Measurements from ENCODE around the gene TSSK6. TPM values are rescaled to one million over a fixed set of nuclear protein-coding genes. Genes with fewer than 3 reads are reported as not detected.

TSSK6 gene
- polyA plus RNA-seq, 1 donor (not counting 4 experiments of a cell fraction or from before 2014, with no cell fraction given) = 0.47 TPM

DNA sequence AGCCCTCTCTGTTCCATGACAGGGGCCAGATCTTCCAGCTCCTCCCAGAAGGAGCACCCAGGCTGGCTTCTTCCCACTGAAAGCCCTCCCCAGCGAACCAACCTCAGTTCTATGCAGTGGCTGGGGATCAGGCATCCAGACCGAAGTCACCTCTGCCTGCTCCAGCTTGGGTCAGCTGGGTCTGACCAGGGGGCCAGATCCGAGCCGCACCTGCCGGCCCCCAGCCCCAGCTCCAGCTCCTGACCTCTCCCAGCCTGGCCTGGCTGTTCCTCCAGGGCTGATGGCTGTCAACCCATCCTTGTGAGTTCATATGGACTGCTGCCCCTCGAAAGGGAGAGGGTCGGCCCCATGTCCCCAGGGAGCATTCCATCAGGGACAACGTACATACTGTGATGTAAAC lies 8.0 kb downstream of the TSSK6 start:
- TF ChIP-seq, protein P1, sequence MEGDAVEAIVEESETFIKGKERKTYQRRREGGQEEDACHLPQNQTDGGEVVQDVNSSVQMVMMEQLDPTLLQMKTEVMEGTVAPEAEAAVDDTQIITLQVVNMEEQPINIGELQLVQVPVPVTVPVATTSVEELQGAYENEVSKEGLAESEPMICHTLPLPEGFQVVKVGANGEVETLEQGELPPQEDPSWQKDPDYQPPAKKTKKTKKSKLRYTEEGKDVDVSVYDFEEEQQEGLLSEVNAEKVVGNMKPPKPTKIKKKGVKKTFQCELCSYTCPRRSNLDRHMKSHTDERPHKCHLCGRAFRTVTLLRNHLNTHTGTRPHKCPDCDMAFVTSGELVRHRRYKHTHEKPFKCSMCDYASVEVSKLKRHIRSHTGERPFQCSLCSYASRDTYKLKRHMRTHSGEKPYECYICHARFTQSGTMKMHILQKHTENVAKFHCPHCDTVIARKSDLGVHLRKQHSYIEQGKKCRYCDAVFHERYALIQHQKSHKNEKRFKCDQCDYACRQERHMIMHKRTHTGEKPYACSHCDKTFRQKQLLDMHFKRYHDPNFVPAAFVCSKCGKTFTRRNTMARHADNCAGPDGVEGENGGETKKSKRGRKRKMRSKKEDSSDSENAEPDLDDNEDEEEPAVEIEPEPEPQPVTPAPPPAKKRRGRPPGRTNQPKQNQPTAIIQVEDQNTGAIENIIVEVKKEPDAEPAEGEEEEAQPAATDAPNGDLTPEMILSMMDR (optimal IDR thresholded peaks at IDR 0.05 in 1 of 3, IDR thresholded peaks at IDR 0.05 in 1 of 3, conservative IDR thresholded peaks at IDR 0.05 in 1 of 3; ENCODE audit: extremely low read depth in 1 of 3, insufficient read depth in 2 of 3, low read length in 3 of 3) = no peak
- no peak for TF ChIP-seq EZH2 (IDR thresholded peaks at IDR 0.05; ENCODE audit: low read length)
- Histone ChIP-seq H3K9me3 (ENCODE audit: control insufficient read depth, low read depth, low read length) (no peaks in the 10 kb centered on the region), H3K4me2 (ENCODE audit: control insufficient read depth, extremely low read depth, insufficient read depth, low read depth, low read length) (no peak overlapping the region), H3K36me3 (ENCODE audit: control insufficient read depth in 2 of 2, extremely low read depth in 1 of 2, insufficient read depth in 2 of 2, low read length in 2 of 2) (peaks cover 16 to 23% of the 10 kb centered on the region in 2 experiments), H3K79me2 (ENCODE audit: control insufficient read depth, insufficient read depth, low read length) (no peaks in the 10 kb centered on the region), H3K27me3 (ENCODE audit: control insufficient read depth, extremely low read depth, insufficient read depth, low read length) (no peaks in the 10 kb centered on the region), H3K4me1 (ENCODE audit: control insufficient read depth, extremely low read depth, insufficient read depth, low read length) (no peaks in the 10 kb centered on the region), H2AFZ (ENCODE audit: control insufficient read depth, low read length) (no peak overlapping the region), H3K27ac (ENCODE audit: control insufficient read depth, insufficient read depth, low read length) (no peak overlapping the region), H3K9ac (ENCODE audit: control insufficient read depth, extremely low read depth, insufficient read depth, low read length) (no peak overlapping the region), H3K9me1 (ENCODE audit: control insufficient read depth, extremely low read depth, insufficient read depth, low read length) (no peaks in the 10 kb centered on the region), H3K4me3 (ENCODE audit: control insufficient read depth in 2 of 3, extremely low read depth in 1 of 3, insufficient read depth in 2 of 3, low read depth in 1 of 3, low read length in 3 of 3) (no peak overlapping the region), H4K20me1 (ENCODE audit: control insufficient read depth, extremely low read depth, insufficient read depth, low read length) (no peaks in the 10 kb centered on the region)
- FAIRE-seq (no peak), DNase-seq (ENCODE audit: low read depth, low spot score) (no peak)
- dilution Hi-C loops (cut with MboI; ENCODE audit: extremely low pct_ligation_motif_present, low sequenced_read_pairs) = no loop called here

DNA sequence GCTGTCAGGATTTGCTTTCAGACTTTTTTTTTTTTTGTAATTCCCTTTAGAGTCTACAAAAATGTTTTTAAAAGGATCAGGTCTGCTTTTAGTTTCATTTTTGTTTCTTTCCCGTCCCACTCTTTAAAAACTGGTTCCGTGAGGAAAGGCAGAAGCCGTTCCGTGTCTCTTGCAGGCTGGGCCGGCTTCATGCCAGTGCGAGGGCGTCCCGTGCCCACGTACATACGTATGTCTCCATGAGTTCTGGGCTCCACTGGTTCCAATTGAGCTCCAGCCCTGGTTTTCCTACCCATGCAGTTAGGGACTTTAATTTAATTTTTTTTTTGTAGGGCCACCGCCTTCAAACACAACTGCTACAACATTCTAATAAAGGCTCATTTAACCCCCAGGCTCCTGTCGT lies 8.8 kb downstream of the TSSK6 start:
- H3K4me2 ChIP-seq (ENCODE audit: control insufficient read depth, extremely low read depth, insufficient read depth, low read depth, low read length) = no peak overlapping the region
- no peak for FAIRE-seq

More for the DNA sequence above, 8.8 kb downstream of the TSSK6 start:
- Histone ChIP-seq H3K9ac (ENCODE audit: control insufficient read depth, extremely low read depth, insufficient read depth, low read length) (no peak overlapping the region), H3K36me3 (ENCODE audit: control insufficient read depth in 2 of 2, extremely low read depth in 1 of 2, insufficient read depth in 2 of 2, low read length in 2 of 2) (peaks cover 24 to 25% of the 10 kb centered on the region in 2 experiments), H4K20me1 (ENCODE audit: control insufficient read depth, extremely low read depth, insufficient read depth, low read length) (no peaks in the 10 kb centered on the region), H3K9me3 (ENCODE audit: control insufficient read depth, low read depth, low read length) (no peaks in the 10 kb centered on the region), H3K79me2 (ENCODE audit: control insufficient read depth, insufficient read depth, low read length) (no peaks in the 10 kb centered on the region), H3K27me3 (ENCODE audit: control insufficient read depth, extremely low read depth, insufficient read depth, low read length) (no peaks in the 10 kb centered on the region), H3K9me1 (ENCODE audit: control insufficient read depth, extremely low read depth, insufficient read depth, low read length) (no peaks in the 10 kb centered on the region), H3K4me1 (ENCODE audit: control insufficient read depth, extremely low read depth, insufficient read depth, low read length) (no peaks in the 10 kb centered on the region), H3K4me3 (ENCODE audit: control insufficient read depth in 2 of 3, extremely low read depth in 1 of 3, insufficient read depth in 2 of 3, low read depth in 1 of 3, low read length in 3 of 3) (no peak overlapping the region), H2AFZ (ENCODE audit: control insufficient read depth, low read length) (no peak overlapping the region), H3K27ac (ENCODE audit: control insufficient read depth, insufficient read depth, low read length) (no peak overlapping the region)
- DNase-seq (ENCODE audit: low read depth, low spot score) = no peak
- TF ChIP-seq, protein P1 (optimal IDR thresholded peaks at IDR 0.05 in 1 of 3, IDR thresholded peaks at IDR 0.05 in 1 of 3, conservative IDR thresholded peaks at IDR 0.05 in 1 of 3; ENCODE audit: extremely low read depth in 1 of 3, insufficient read depth in 2 of 3, low read length in 3 of 3) = no peak
- no peak for TF ChIP-seq EZH2 (IDR thresholded peaks at IDR 0.05; ENCODE audit: low read length)
- dilution Hi-C loops (cut with MboI; ENCODE audit: extremely low pct_ligation_motif_present, low sequenced_read_pairs) = no loop called here
